Karpas-422 (cell line): ENCODE data around the gene EEFSEC. TPM values are rescaled to one million over a fixed set of nuclear protein-coding genes. Genes with fewer than 3 reads are reported as not detected.

ENCODE experiments used
- DNase-seq: peaks from one replicate; pipeline ENCODE4 v3.0.0-alpha.2; 2015
- H2AFZ ChIP-seq: fragments of 200-600 bp; sonication (generic); 2 replicates; pipeline ENCODE4 v1.6.1; 2014; ENCODE audit warnings: antibody characterized with exemption, low read length, mixed read lengths
- H3K27ac ChIP-seq: fragments of 200-600 bp; sonication (generic); 2 replicates; pipeline ENCODE4 v1.5.1; 2014; ENCODE audit warnings: mild to moderate bottlenecking, low read length, moderate library complexity
- H3K27me3 ChIP-seq: fragments of 200-600 bp; sonication (generic); 2 replicates; pipeline ENCODE4 v1.6.1; 2014; ENCODE audit warnings: low read length, mixed read lengths
- H3K36me3 ChIP-seq: fragments of 200-600 bp; sonication (generic); 2 replicates; pipeline ENCODE4 v1.6.1; 2014; ENCODE audit warnings: low read length, mixed read lengths; ENCODE audit not compliant: insufficient read depth
- H3K4me1 ChIP-seq: fragments of 200-600 bp; sonication (generic); 2 replicates; pipeline ENCODE4 v1.6.1; 2014; ENCODE audit warnings: mild to moderate bottlenecking, low read length, mixed read lengths
- H3K4me2 ChIP-seq: fragments of 200-600 bp; sonication (generic); 2 replicates; pipeline ENCODE4 v1.6.1; 2014; ENCODE audit warnings: low read length, low read depth, mild to moderate bottlenecking; ENCODE audit not compliant: poor library complexity, severe bottlenecking
- H3K4me3 ChIP-seq: fragments of 200-600 bp; sonication (generic); 2 replicates; pipeline ENCODE4 v1.5.1; 2014; ENCODE audit warnings: mild to moderate bottlenecking, antibody characterized with exemption, low read length, mixed read lengths
- H3K79me2 ChIP-seq: fragments of 200-600 bp; sonication (generic); 2 replicates; pipeline ENCODE4 v1.6.1; 2014; ENCODE audit warnings: mild to moderate bottlenecking, low read length, mixed read lengths
- H3K9ac ChIP-seq: fragments of 200-600 bp; sonication (generic); 2 replicates; pipeline ENCODE4 v1.6.0; 2014; ENCODE audit warnings: low read length
- H3K9me2 ChIP-seq: fragments of 200-600 bp; sonication (generic), shearing (Covaris generic); replicated peaks from 2 replicates; pipeline ENCODE4 v1.6.0; 2014; ENCODE audit warnings: mild to moderate bottlenecking, low read length, moderate library complexity; ENCODE audit not compliant: insufficient read depth
- H3K9me3 ChIP-seq: fragments of 300-700, 200-600 bp; sonication (generic); 2 replicates; pipeline ENCODE4 v1.6.1; 2014; ENCODE audit warnings: low read length, mixed read lengths
- H4K20me1 ChIP-seq: fragments of 200-600 bp; sonication (generic); 2 replicates; pipeline ENCODE4 v1.6.1; 2014; ENCODE audit warnings: mild to moderate bottlenecking, antibody characterized with exemption, low read length, low read depth; ENCODE audit not compliant: insufficient read depth
- total RNA-seq: library from RNA; depleted of rRNA; stranded (reverse); fragments of >200 nt; shearing (Covaris generic); gene quantifications from 2 replicates; pipeline ENCODE4 v1.2.3, GENCODE V29; 2014; ENCODE audit warnings: low replicate concordance

The EEFSEC gene
- total RNA-seq, 1 experiment from 2014 or later: 10.1 TPM

- Histone ChIP-seq H3K9ac (no peak overlapping the region), H3K9me2 (no peaks in the 10 kb centered on the region), H3K27me3 (no peaks in the 10 kb centered on the region), H3K4me3 (no peak overlapping the region), H2AFZ (no peak overlapping the region), H3K36me3 (no peaks in the 10 kb centered on the region), H3K4me2 (no peak overlapping the region), H3K4me1 (0 out of 2 replicates have a peak, but pooled peaks cover 3% of the 10 kb centered on the region), H3K9me3 (no peaks in the 10 kb centered on the region), H3K27ac (no peak overlapping the region), H4K20me1 (0 out of 2 replicates have a peak, but pooled peaks cover 4% of the 10 kb centered on the region), H3K79me2 (no peaks in the 10 kb centered on the region)
- no peak for DNase-seq
Measured at GRCh38 chr3:128427872-128428822, 274.9 kb downstream of the EEFSEC start.

GRCh38 chr3:128429275-128429674, 276.0 kb downstream of the EEFSEC start:
- H3K4me3 ChIP-seq: no peak overlapping the region
- H4K20me1 ChIP-seq: 0 out of 2 replicates have a peak, but pooled peaks cover 4% of the 10 kb centered on the region
- no peak overlapping the region for H3K27ac ChIP-seq
- H3K27me3 ChIP-seq: no peaks in the 10 kb centered on the region
- H3K79me2 ChIP-seq: no peaks in the 10 kb centered on the region
- no peak overlapping the region for H2AFZ ChIP-seq
- no peaks in the 10 kb centered on the region for H3K36me3 ChIP-seq
- no peak overlapping the region for H3K4me2 ChIP-seq
- H3K9me3 ChIP-seq: no peaks in the 10 kb centered on the region
- no peak for DNase-seq
- 0 out of 2 replicates have a peak, but pooled peaks cover 3% of the 10 kb centered on the region for H3K4me1 ChIP-seq
- H3K9me2 ChIP-seq: no peaks in the 10 kb centered on the region
- H3K9ac ChIP-seq: no peak overlapping the region

- no peaks in the 10 kb centered on the region for H3K36me3 ChIP-seq
- H3K4me1 ChIP-seq: 0 out of 2 replicates have a peak, but pooled peaks cover 3% of the 10 kb centered on the region
- H3K79me2 ChIP-seq: no peaks in the 10 kb centered on the region
- no peaks in the 10 kb centered on the region for H3K9me3 ChIP-seq
- 0 out of 2 replicates have a peak, but pooled peaks cover 4% of the 10 kb centered on the region for H4K20me1 ChIP-seq
- no peaks in the 10 kb centered on the region for H3K27me3 ChIP-seq
- no peak overlapping the region for H3K27ac ChIP-seq
- DNase-seq: no peak
- no peak overlapping the region for H3K9ac ChIP-seq
- no peak overlapping the region for H3K4me2 ChIP-seq
- H3K4me3 ChIP-seq: no peak overlapping the region
- H3K9me2 ChIP-seq: no peaks in the 10 kb centered on the region
- H2AFZ ChIP-seq: no peak overlapping the region
Measured at GRCh38 chr3:128429751-128430150, 276.5 kb downstream of the EEFSEC start.

DNA sequence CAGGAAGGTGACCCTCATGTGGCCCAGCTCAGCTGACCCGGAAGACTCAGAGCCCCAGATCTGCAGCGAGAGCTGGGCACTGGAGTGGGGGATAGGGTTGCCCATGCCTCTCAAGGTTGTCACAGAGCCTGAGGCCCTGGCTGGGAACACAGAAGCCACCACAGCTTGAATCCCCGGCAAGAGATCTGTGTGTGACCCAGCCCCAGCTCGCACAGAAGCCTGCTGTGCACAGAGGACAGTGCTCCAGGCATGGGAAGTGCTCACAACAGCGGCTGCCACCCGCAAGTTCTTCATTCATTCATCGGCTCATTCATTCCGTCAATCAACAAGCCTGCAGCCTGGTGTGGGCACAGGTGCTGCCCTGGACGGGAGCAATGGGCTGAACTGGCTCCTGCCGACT, 277.0 kb downstream of the EEFSEC start:
- Histone ChIP-seq H3K36me3 (no peaks in the 10 kb centered on the region), H3K4me1 (0 out of 2 replicates have a peak, but pooled peaks cover 3% of the 10 kb centered on the region), H4K20me1 (0 out of 2 replicates have a peak, but pooled peaks cover 4% of the 10 kb centered on the region), H3K4me2 (no peak overlapping the region), H3K9me2 (no peaks in the 10 kb centered on the region), H2AFZ (no peak overlapping the region), H3K9ac (no peak overlapping the region), H3K27ac (no peak overlapping the region), H3K27me3 (no peaks in the 10 kb centered on the region), H3K79me2 (no peaks in the 10 kb centered on the region), H3K9me3 (no peaks in the 10 kb centered on the region), H3K4me3 (no peak overlapping the region)
- no peak for DNase-seq

DNA sequence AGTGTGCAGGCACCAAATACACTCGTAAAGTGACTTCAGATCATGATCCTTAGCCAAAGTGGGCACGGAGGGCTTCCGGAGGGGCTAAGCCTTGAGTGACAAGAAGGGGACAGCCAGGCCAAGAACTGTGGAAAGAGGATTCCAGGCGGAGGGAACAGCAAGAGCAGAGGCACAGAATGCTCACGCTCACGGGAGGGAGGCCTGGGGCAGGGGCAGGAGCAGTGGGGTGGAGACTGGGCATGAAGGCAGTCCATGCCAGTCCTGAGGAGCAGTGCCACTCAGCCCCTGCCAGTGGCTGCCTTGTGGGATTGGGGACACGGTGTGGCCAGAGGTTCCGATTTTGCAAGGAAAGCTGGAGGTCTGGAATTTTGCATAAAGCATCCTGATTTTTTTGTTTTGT, 277.4 kb downstream of the EEFSEC start:
- Histone ChIP-seq H3K4me1 (0 out of 2 replicates have a peak, but pooled peaks cover 3% of the 10 kb centered on the region), H3K27ac (no peak overlapping the region), H3K9me3 (no peaks in the 10 kb centered on the region), H2AFZ (no peak overlapping the region), H3K9ac (no peak overlapping the region), H3K9me2 (no peaks in the 10 kb centered on the region), H3K36me3 (no peaks in the 10 kb centered on the region), H3K27me3 (no peaks in the 10 kb centered on the region), H3K4me2 (no peak overlapping the region), H3K4me3 (no peak overlapping the region), H3K79me2 (no peaks in the 10 kb centered on the region), H4K20me1 (0 out of 2 replicates have a peak, but pooled peaks cover 4% of the 10 kb centered on the region)
- no peak for DNase-seq

DNA sequence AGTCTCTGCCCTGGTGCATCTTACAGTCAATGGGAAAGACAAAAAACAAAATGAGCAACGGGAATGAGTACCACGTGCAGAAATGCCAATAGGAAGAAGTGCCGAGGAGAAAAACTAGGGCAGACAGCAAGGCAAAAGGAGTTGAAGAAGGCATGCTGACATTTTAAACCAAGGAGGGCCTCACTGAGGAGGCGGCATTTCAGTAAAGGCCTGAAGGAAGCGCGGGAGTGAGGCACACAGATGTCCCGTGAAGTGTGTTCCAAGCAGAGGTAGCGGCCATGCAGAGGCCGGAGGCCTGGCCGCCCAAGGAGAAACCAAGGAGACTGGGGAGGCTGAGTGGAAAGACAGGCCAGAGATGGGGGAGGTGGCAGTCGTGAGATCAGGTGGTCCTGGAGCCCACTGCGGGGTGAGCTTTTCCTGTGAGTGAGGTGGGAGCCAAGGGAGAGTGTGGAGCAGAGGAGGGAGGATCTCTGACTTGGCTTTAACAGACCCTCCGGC, 278.6 kb downstream of the EEFSEC start:
- no peak overlapping the region for H3K4me2 ChIP-seq
- no peaks in the 10 kb centered on the region for H3K36me3 ChIP-seq
- no peak overlapping the region for H2AFZ ChIP-seq
- no peak overlapping the region for H3K4me3 ChIP-seq
- H3K79me2 ChIP-seq: no peaks in the 10 kb centered on the region
- no peaks in the 10 kb centered on the region for H3K27me3 ChIP-seq
- no peaks in the 10 kb centered on the region for H3K4me1 ChIP-seq
- no peak overlapping the region for H3K9ac ChIP-seq
- no peak for DNase-seq
- 0 out of 2 replicates have a peak, but pooled peaks cover 4% of the 10 kb centered on the region for H4K20me1 ChIP-seq
- H3K27ac ChIP-seq: no peak overlapping the region
- H3K9me2 ChIP-seq: no peaks in the 10 kb centered on the region
- H3K9me3 ChIP-seq: no peaks in the 10 kb centered on the region

GRCh38 chr3:128432301-128432970, 279.2 kb downstream of the EEFSEC start:
- no peak overlapping the region for H3K4me2 ChIP-seq
- DNase-seq: no peak
- no peak overlapping the region for H3K9ac ChIP-seq
- H3K9me3 ChIP-seq: no peaks in the 10 kb centered on the region
- H2AFZ ChIP-seq: no peak overlapping the region
- H3K79me2 ChIP-seq: no peaks in the 10 kb centered on the region
- no peaks in the 10 kb centered on the region for H3K27me3 ChIP-seq
- no peaks in the 10 kb centered on the region for H3K9me2 ChIP-seq
- no peaks in the 10 kb centered on the region for H4K20me1 ChIP-seq
- H3K36me3 ChIP-seq: no peaks in the 10 kb centered on the region
- no peak overlapping the region for H3K4me3 ChIP-seq
- H3K27ac ChIP-seq: no peak overlapping the region
- H3K4me1 ChIP-seq: no peaks in the 10 kb centered on the region
